ENCODE data around the gene OAT. TPM values are rescaled to one million over a fixed set of nuclear protein-coding genes. Genes with fewer than 3 reads are reported as not detected.

OAT gene
- total RNA-seq, 2 donors from 2014 or later, result 22.8 to 40.9 TPM

DNA sequence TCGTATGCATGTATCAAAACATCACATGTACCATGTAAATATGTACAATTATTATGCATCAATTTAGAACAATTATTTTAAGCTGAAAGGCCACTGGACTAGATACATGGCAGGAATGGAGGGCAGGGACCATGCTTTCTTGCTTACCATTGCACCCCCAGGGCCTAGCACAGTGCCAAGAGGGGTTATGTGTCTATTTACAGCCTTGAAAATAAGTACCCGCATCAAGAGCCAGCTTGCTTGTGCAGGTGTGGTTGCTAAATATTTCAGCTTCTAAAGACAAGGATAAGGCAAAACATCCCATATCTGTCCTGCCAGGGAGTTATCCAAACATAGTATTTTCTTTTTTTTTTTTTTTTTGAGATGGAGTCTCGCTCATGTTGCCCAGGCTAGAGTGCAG lies 14.7 kb upstream of the OAT start:
- Histone ChIP-seq H3K4me1 (no peaks in the 10 kb centered on the region), H3K9me3 (no peaks in the 10 kb centered on the region), H3K36me3 (replicated peaks in 1 of 2; ENCODE audit: insufficient read depth in 1 of 2, low read depth in 2 of 2) (no peaks in the 10 kb centered on the region), H3K27ac (no peak overlapping the region), H3K4me3 (no peak overlapping the region), H3K27me3 (no peaks in the 10 kb centered on the region)
- intact Hi-C loops (cut with DNase I), result no loop called here
- ATAC-seq, result no peak
- no peak for DNase-seq
- WGBS, 2 donors, result 63 to 73% methylated on average over 3 of the region's 3 CpGs
- TF ChIP-seq, protein P1, sequence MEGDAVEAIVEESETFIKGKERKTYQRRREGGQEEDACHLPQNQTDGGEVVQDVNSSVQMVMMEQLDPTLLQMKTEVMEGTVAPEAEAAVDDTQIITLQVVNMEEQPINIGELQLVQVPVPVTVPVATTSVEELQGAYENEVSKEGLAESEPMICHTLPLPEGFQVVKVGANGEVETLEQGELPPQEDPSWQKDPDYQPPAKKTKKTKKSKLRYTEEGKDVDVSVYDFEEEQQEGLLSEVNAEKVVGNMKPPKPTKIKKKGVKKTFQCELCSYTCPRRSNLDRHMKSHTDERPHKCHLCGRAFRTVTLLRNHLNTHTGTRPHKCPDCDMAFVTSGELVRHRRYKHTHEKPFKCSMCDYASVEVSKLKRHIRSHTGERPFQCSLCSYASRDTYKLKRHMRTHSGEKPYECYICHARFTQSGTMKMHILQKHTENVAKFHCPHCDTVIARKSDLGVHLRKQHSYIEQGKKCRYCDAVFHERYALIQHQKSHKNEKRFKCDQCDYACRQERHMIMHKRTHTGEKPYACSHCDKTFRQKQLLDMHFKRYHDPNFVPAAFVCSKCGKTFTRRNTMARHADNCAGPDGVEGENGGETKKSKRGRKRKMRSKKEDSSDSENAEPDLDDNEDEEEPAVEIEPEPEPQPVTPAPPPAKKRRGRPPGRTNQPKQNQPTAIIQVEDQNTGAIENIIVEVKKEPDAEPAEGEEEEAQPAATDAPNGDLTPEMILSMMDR (IDR thresholded peaks at IDR 0.05), result no peak
- TF ChIP-seq POLR2A (IDR thresholded peaks at IDR 0.05), result no peak

DNA sequence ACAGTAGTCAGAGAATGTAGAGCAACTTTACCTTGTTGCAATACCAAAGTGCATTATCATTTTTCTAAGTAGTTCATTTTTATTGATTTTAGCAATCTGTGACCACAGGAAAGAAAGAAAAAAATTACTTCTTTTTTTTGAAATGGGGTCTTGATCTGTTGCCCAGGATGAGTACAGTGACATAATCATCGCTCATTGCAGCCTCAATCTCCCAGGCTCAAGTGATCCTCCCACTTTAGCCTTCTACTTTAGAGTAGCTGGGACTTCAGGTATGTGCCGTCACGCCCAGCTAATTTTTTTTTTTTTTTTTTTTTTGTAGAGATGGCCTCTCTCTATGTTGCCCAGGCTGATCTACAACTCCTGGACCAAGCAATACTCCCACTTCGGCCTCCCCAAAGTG lies 11.4 kb upstream of the OAT start:
- no peak for DNase-seq
- no peak for ATAC-seq
- peaks cover 0 to 13% of the 10 kb centered on the region in 2 donors for H3K27me3 ChIP-seq
- WGBS, 2 donors, result 79 to 85% methylated on average over 4 of the region's 4 CpGs
- intact Hi-C loops (cut with DNase I), result no loop called here
- no peak overlapping the region for H3K27ac ChIP-seq
- peaks cover 4% of the 10 kb centered on the region for H3K4me1 ChIP-seq
- no peaks in the 10 kb centered on the region for H3K36me3 ChIP-seq (replicated peaks in 1 of 2; ENCODE audit: insufficient read depth in 1 of 2, low read depth in 2 of 2)
- H3K4me3 ChIP-seq, result no peak overlapping the region
- TF ChIP-seq POLR2A (IDR thresholded peaks at IDR 0.05), result no peak
- TF ChIP-seq, protein P1 (IDR thresholded peaks at IDR 0.05), result no peak
- H3K9me3 ChIP-seq, result no peaks in the 10 kb centered on the region

DNA sequence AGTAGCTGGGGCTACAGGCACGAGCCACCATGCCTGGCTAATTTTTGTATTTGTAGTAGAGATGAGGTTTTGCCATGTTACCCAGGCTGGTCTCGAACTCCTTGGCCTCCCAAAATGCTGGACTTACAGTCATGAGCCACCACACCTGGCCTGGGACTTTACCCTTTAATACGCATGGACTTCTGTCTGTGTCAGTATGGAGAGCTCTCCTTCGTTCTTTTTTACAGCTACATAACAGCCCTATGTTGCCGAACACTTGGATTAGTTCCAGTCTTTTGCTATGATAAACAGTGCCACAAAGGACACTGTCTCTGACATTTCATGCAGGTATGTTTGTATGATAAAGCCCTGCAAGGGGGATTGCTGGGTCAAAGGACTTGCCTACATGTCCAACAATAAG lies 10.9 kb upstream of the OAT start:
- intact Hi-C loops (cut with DNase I), result no loop called here
- no peak for TF ChIP-seq POLR2A (IDR thresholded peaks at IDR 0.05)
- TF ChIP-seq, protein P1 (IDR thresholded peaks at IDR 0.05), result no peak
- Histone ChIP-seq H3K36me3 (replicated peaks in 1 of 2; ENCODE audit: insufficient read depth in 1 of 2, low read depth in 2 of 2) (no peaks in the 10 kb centered on the region), H3K27ac (no peak overlapping the region), H3K4me3 (no peak overlapping the region), H3K4me1 (peaks cover 6% of the 10 kb centered on the region), H3K9me3 (no peaks in the 10 kb centered on the region), H3K27me3 (peaks cover 0 to 13% of the 10 kb centered on the region in 2 donors)
- no peak for DNase-seq
- no peak for ATAC-seq
- 42 to 43% methylated on average over 5 of the region's 5 CpGs for WGBS, 2 donors

DNA sequence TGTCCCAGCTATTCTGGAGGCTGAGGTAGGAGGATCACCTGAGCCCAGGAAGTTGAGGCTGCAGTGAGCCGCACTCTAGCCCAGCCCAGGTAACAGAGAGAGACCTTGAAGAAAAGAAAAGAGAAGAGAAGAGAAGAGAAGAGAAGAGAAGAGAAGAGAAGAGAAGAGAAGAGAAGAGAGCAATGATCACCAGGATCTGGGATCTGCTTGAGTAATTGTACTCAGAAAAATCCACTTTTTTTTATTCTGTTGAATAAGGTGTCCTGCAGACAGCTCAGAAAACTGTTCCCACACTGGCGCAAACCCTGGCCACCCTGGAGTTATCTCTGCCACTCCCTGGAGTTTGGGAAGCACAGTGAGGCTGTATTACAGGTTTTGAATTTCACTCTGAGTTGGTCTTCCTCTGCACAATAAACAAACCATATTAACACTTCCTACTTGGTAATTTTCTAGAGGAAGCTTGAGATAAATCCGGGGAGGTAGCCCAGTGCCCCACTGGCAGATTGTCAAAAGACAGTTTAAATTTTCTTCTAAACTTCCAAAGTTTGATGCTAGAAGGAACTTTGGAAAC lies 9.6 kb upstream of the OAT start:
- no peak overlapping the region for H3K4me3 ChIP-seq
- intact Hi-C loops (cut with DNase I), result no loop called here
- H3K4me1 ChIP-seq, result peaks cover 6% of the 10 kb centered on the region
- H3K27ac ChIP-seq, result no peak overlapping the region
- peaks cover 0 to 13% of the 10 kb centered on the region in 2 donors for H3K27me3 ChIP-seq
- 45 to 47% methylated on average over 3 of the region's 3 CpGs for WGBS, 2 donors
- ATAC-seq (no peak), DNase-seq (no peak)
- H3K36me3 ChIP-seq (replicated peaks in 1 of 2; ENCODE audit: insufficient read depth in 1 of 2, low read depth in 2 of 2), result no peaks in the 10 kb centered on the region
- no peaks in the 10 kb centered on the region for H3K9me3 ChIP-seq
- TF ChIP-seq POLR2A (IDR thresholded peaks at IDR 0.05), result no peak

DNA sequence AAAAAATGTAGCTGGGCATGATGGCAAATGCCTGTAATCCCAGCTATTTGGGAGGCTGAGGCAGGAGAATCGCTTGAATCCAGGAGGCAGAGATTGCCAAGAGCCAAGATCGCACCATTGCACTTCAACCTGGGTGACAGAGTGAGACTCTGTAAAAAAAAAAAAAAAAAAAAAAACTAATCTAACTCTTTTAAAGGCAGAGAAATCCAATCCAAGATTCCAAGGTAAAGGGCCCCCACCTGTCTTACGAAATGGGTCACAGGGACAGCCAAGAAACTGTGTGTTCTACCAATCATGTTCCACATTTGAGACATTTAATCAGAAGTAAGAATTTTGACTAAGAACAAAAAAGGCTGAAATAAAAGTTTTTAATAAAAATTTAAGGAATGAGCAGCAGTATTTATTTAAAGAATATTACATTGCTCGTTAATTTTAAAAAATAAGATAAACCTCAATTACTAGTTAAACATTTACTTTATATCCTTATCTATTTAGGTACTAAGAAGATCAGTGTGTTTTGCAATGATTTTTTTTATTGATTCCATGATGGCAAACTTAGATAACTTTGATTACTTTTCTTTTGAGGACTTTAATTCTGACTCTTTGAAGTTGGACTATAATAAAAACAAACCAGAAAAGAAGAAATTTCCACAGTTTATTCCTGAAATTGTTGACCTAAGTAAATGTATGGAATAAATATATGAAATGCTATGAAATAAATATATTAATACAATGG lies 6.7 kb upstream of the OAT start:
- intact Hi-C loops (cut with DNase I), result no loop called here
- TF ChIP-seq, protein P1 (IDR thresholded peaks at IDR 0.05), result no peak
- no peak for TF ChIP-seq POLR2A (IDR thresholded peaks at IDR 0.05)
- Histone ChIP-seq H3K4me1 (peaks cover 6% of the 10 kb centered on the region), H3K27me3 (peaks cover 0 to 13% of the 10 kb centered on the region in 2 donors), H3K27ac (no peak overlapping the region), H3K36me3 (replicated peaks in 1 of 2; ENCODE audit: insufficient read depth in 1 of 2, low read depth in 2 of 2) (no peaks in the 10 kb centered on the region), H3K9me3 (no peaks in the 10 kb centered on the region), H3K4me3 (no peak overlapping the region)
- DNase-seq, result no peak
- WGBS, 2 donors, result 32 to 43% methylated on average over 4 of the region's 4 CpGs
- ATAC-seq, result no peak
